NB4 (cell line): Measurements from ENCODE around the gene ZNF652.

Experiments used
- POLR2A ChIP-seq: IDR thresholded peaks from 2 replicates; pipeline ENCODE4 v1.6.1; 2011; ENCODE audit warnings: mild to moderate bottlenecking; ENCODE audit not compliant: insufficient read length; ENCODE audit errors: extremely low read depth
- TF ChIP-seq, protein P1 (sequence below): IDR thresholded peaks from one replicate; pipeline ENCODE4 v1.5.1; 2012; ENCODE audit warnings: low read depth, low read length

- no peak for TF ChIP-seq POLR2A
- TF ChIP-seq, protein P1, sequence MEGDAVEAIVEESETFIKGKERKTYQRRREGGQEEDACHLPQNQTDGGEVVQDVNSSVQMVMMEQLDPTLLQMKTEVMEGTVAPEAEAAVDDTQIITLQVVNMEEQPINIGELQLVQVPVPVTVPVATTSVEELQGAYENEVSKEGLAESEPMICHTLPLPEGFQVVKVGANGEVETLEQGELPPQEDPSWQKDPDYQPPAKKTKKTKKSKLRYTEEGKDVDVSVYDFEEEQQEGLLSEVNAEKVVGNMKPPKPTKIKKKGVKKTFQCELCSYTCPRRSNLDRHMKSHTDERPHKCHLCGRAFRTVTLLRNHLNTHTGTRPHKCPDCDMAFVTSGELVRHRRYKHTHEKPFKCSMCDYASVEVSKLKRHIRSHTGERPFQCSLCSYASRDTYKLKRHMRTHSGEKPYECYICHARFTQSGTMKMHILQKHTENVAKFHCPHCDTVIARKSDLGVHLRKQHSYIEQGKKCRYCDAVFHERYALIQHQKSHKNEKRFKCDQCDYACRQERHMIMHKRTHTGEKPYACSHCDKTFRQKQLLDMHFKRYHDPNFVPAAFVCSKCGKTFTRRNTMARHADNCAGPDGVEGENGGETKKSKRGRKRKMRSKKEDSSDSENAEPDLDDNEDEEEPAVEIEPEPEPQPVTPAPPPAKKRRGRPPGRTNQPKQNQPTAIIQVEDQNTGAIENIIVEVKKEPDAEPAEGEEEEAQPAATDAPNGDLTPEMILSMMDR: no peak
These were observed 35.5 kb upstream of the ZNF652 start for GRCh38 chr17:49397586-49397985.
